ENCODE data around the gene FBXW12.
"Not testable (repeated sequence)": the region's sequence is repeated elsewhere in the genome, so short reads cannot be mapped to it uniquely, and the experiment has no call there.

Gene FBXW12

DNA sequence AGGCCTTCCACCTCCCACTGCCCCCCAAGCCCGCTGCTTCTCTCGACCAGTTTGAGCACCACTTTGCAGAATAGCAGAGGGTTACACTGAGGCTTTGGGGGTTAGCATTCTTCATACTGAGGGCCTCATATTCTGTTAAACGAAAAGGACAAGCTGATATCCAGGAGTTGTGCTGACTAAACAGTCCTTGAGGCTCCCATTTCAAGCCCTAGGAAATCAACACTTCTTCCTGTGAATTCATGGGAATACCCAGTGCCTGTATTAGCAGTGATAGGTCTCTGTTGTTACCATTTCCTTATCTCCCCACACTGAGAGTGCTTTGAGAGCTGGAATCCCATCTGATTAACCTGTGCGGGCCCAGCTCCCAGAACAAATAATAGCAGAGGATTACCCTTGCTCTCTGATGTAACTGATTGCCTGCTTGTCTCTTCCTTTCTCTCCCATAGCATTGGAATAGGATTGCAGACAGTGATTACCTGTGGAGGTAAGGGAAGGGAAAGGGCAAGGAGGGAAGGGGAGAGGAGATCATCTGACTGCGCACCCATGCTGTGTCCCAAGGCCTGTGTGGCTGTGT is 930 bp downstream of the FBXW12 start:
- no peak for DNase-seq (ENCODE audit: low read depth in 2 of 2)

DNA sequence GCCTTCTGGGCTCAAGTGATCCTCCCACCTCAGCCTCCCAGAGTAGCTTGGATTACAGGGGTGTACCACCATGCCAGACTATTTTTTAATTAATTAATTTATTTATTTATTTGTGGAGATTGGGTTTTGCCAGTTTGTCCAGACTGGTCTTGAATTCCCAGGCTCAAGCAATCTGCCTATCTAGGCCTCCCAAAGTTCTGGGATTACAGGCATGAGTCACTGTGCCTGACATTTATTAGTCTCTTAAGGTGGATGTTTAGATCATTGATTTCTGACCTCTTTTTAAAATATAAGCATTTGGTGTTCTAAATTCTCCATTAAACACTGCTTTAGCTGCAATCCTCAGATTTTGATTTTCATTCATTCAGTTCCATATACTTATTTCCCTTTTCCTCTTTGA is 15.6 kb downstream of the FBXW12 start:
- DNase-seq (ENCODE audit: low read depth in 2 of 2), result no peak

DNA sequence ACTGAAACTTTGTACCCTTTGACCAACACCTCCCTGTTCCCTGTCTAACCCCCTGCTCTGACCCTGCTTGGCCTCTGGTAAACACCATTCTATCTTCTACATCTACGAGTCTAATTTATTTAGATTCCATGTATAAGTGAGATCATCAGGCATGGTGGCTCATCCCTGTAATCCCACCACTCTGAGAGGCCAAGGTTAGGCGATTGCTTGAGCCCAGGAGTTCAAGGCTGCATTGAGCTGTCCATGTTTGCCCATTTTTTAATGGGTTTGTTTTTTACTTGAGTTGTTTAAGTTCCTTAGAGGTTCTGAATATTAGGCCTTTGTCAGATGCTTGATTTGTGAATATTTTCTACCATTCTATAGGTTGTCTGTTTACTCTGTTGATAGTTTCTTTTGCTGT is 16.9 kb downstream of the FBXW12 start:
- DNase-seq (ENCODE audit: low read depth in 2 of 2), result no peak

DNA sequence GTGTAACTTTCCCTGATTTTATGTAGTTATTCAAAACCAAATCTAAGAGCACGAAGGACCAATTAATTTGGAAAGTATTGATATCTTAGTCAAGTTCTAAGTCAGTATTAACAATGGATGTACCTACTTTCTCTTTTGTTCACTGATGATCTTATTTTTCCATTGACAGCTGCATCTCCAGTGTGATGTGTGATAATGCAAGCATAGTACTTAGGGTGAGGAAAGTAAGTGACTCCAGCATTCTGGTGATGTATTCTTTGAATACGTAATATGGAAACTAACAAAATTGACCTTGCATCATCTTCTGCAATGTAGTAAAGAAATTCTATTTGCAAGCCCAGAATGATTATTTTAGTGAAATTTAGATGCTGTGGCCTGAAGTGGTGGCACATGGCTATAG is 22.4 kb downstream of the FBXW12 start:
- DNase-seq (ENCODE audit: low read depth in 2 of 2), result no peak

DNA sequence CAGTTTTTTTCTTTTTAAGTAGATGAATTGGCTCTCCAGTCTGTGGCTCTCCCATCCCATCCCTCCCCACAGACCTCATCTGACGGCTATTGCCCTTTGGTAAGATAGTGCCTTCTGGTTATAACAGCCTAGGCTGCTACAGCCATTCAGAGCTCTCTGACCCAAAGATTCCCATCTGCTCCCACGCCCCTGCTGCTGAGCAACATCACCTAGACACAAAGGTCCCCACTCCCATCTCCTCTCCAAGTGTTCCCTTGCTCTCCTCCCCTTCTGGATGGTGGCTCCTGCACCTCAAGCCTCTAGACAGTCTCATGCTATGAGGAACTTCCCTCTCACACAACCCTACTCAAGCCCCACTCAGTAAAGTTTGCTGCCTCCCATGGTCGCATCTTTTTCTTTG is 23.7 kb downstream of the FBXW12 start:
- DNase-seq (ENCODE audit: low read depth in 2 of 2), result no peak

DNA sequence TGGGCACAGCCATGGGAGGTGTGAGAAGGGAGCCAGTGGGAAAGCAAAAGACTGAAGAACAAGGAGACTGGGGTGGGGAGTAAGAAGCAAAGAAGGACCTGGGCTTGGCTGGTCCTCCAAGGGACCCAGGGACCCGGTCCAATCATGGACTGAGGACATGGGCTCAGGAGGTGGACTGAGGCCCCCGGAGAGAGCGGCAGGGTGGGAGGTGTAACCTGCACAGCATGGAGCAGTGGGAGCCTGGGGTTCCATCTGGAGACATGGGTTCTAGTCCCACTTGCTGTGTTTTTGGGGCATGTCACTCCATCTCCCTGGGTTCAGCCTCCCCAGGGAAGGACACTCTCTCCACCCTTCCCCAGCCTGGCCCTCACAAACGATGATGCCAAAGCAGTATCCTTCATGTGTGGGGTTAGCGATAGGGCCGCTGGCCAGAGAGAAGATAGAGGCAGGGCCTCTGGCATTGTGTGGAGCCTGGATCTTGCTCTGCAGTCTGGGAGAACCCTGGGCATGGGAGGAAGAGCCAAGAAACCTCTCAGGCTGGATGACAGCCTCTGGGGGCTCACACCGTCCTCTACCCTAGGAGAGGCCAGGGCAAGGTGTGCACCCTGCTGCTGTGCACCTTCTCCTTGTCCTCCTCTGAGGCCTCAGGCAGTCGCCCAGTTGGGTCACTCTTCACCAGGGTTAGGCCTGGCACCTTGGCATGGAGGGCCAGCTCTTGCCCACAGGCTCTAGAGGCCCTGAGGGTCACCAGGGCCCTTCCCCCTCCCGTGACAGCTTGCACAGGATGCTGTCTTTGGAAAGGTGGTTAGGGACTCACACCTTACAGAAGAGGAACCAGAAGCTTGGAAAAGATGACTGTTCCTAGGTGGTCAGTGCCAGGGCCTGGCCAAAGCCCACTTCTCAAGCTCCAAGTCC is 26.0 kb downstream of the FBXW12 start:
- DNase-seq (ENCODE audit: low read depth in 2 of 2), result no peak

DNA sequence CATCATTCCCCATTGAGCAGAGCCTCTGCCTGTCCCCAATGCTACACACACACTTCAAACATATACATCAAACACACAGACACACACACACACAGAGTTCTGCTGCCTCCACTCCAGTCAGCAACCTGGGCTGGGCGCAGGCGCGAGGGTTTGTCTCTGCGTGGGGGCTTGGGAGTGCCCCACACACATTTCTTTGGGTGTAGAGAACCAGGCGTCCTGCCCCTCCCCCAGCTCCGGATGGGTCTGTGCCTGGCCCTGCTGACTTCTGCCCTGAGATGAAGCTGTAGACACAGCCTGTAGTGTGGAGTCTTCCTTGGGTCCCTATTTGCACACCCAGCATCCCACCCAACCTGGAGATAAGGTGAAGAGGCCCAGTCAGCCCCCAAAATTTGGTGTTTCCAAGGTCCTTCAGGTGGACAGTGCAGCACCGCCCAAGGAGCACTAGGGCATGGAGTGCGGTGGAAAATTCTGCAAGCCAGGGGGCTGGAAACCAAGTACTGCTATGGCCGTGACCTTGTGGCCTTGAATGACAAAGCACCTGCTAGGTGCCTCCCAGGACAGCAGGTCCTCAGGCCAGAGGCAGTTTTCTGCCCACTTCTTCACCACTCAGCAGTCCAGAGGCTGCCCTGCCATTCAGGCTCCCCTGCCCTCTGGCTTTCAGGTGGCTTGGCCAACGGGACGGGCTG is 26.8 kb downstream of the FBXW12 start:
- DNase-seq (ENCODE audit: low read depth in 2 of 2), result no peak

DNA sequence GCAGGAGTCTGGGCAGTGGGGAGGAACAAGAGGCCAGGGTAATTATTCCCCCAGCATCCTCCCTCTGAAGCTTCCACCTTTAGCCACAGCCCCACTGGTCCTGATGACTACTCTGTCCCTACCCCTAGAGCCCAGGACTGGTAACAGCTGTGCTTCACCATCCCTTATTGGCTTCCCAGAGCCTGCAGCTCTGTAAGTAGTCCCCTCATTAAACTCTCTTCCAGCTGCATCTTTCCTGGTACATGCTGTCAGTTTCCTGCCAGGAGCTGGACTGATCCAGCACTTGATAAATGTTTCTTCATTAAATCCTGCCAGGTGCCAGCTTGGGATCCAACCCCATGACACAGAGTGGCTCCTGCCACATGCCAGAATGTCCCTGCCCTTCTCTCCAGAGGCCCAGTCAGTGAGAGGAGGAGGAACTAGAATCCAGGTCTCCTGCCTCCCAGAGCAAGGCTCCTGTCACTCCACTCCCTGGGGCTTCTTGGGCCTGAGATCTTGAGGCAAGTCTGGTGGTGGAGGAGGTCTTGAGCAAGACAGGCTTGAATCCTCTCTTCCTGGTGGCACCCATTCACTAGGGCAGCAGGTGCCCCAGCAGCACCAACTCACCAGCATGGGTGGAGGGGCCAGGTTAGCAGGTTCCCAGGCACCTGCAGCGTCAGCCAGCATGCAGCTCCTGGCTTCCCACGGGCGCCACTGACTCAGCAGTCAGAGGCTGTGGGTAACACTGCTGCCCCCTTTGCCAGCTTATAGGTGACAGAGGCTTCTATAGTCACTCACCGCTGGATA is 27.6 kb downstream of the FBXW12 start:
- no peak for DNase-seq (ENCODE audit: low read depth in 2 of 2)

DNA sequence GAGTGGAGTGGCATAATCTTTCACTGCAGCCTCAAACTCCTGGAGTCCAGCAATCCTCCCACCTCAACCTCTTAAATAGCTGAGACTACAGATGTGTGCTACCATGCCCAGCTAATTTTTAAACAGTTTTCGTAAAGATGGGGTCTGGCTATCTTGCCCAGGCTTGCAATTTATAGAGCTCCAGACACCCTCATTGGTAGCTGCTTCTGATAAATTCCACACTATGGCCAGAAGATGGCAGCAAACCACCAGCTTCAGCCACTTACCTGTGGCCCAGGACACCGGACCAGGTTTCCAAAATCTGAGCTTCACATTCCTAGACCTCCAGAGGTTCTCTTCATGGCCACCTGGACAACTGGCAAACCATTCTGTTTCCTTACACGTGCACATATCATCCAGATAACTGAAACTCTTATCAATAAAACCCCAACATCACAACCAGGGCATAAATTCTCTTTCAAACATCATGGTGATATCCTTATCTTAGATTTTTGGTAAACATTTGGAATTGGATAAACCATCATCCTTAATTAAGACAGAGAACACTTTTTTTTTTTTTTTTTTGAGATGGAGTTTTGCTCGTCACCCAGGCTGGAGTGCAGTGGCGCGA is 28.9 kb downstream of the FBXW12 start:
- DNase-seq (ENCODE audit: low read depth in 2 of 2), result peak; percentile 5

DNA sequence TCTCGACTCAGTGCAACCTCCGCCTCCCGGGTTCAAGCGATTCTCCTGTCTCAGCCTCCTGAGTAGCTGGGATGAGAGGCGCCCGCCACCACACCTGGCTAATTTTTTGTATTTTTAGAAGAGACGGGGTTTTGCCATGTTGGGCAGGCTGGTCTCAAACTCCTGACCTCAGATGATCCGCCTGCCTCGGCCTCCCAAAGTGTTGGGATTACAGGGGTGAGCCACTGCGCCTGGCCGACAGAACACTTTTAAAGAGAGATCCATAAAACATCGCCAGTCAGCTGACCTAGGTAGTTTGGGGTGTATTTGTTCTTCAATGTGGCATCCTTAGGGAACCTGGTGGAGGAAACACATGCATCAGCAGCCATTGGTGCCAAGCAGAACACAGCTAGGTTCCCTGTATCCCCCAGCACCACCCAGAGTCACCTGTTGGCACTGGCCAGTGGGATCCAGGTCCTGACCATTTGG is 29.4 kb downstream of the FBXW12 start:
- not testable (repeated sequence) for DNase-seq (ENCODE audit: low read depth in 2 of 2)

DNA sequence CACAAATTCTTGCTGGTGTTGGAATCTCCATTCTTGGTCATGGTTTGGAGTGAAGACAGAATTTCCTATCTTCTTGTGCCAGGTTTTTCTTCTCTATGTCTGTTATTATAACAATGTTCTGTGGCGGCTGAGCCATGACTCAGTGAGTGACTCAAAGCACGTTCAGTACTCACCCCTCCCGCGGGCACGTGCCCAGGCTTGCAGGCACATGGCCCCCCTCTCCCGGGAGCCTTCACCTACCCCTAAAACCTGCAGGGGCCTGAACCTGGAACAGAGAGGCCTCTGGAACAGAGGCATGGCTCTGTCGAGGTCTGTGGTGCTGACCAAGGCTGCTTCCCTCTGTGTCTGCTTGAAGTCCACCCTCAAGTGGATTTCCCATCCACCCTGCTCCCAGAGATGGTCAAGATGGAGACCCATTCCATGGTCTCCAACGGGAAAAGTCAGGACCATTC is 30.3 kb downstream of the FBXW12 start:
- peak; percentile 69 to 73 for DNase-seq (ENCODE audit: low read depth in 2 of 2)

DNA sequence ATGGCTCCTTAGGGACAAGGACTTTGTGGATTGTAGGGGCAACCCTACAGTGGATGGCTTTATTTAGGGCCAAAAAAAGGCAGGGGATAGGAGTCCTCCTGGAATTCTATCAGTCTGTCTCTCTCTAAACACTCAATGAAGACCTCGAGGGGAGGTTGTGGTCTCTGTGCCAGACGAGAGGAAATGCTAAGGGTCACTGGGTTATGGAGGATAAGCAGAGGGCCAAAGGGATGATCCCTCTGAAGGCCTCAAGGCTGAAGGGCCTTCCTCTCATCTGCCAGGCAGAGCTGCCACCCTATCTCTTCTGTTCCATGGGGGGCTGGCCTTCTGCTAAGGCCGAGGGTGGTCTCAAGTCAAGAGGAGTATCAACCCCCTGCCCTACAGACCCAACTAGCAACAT is 30.9 kb downstream of the FBXW12 start:
- DNase-seq (ENCODE audit: low read depth in 2 of 2), result no peak

DNA sequence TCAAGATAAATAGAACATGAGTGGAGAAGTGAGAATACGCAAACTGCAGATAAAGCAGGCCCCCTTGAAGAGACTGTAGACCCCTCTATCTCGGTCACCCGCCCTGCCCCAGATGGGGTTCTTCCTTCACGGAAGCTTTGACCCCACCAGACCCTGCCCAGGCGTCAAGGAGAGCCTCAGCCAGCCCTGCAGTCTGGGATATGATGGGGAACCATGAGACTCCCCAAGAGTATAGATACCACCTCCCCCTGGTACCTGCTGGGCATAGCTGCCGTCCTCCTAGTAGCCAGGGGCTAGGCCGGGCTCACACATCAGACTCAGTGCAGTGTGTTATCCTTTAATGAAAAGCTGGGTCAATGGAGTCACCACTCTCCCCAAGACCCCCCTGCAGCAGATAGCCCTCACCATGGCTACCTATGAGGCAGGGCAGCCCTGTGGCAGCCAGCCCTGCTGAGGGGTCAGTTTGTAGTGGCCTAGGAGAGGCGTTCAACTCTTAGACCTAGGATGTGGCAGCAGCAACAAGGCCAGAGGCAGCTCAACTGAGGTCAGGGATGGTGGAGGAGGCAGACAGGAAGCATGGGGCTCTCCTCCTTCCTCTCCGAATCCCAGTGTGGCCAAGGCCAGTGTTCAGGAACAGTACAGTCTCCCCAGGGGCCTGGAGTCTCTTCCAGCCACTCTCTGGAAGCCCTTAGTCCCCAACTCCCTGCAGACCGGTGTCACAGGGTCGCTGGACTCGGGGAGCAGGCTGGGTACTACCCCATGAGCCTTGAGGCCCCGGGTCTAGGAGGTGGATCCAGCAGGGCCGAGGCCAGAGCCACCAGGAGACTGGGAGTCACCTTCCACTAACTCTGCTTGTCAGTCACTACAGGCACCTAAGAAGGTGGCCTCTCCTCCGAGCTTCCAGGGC is 31.8 kb downstream of the FBXW12 start:
- no peak for DNase-seq (ENCODE audit: low read depth in 2 of 2)

DNA sequence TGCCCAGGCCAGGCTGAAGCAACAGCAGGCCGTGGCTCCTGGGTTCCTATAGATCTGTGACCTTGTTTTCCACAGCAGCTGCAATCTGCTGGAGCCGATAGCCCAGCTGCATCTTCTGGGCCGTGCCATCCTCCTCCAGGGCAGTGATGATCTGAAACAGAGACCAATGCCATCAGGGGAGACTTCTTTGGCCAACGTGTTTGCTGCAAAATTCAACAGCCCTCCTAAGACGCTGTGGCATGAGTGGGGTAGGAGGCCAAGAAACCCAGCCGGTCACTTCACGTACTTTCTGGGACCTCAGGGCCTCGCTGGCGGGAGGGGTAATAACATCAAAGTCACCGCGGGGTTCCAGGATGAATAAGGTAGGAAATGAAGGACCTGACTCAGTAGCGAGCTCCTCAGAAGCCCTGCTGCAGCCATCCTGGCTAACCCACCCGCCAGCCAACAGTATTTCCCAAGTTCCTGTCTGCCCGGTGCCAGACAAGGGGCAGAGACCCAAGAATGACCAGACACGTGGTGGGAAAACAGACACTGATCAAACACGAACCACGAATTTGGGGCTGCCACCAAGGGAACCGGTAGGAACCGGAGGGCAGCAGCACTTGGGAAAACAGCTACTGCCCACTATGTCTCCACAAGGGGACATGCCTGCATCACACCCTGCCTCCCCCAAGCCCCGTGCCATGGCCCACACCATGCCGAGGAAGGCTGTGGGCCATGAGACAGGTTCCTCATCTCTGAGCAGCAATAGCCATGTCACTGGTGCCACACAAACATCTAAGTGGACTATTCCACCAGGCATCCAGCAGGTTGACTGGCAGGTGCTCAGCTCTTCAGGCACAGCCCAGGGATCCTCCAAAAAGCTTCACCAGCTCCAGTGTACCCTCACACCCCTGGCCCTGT is 32.7 kb downstream of the FBXW12 start:
- DNase-seq (ENCODE audit: low read depth in 2 of 2), result no peak

DNA sequence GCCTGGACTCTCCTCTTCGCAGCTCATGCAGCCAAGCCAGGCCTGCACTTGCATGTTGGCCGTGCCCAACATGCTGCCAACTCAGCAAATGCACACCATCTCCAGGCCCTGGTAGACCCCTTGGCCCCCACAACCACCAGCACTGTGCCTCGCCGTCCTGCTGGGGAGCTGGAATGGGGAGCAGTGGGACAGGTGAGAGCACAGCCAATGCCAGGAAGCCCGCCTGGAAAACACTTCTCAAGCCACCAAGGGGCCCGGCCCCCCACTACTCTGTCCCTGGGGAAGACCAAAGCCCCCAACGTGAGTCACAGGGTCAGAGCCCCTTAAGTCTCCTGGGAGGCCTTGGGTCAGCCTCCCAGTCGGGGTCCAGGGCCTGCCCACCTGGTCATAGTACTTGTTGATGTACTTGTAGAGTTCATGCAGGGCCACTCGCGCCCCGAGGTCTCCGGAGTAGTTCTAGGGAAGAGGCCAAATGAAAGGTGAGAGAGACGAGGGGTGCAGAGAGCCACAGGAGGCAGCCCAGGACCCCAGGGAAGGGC is 33.4 kb downstream of the FBXW12 start:
- DNase-seq (ENCODE audit: low read depth in 2 of 2), result no peak

DNA sequence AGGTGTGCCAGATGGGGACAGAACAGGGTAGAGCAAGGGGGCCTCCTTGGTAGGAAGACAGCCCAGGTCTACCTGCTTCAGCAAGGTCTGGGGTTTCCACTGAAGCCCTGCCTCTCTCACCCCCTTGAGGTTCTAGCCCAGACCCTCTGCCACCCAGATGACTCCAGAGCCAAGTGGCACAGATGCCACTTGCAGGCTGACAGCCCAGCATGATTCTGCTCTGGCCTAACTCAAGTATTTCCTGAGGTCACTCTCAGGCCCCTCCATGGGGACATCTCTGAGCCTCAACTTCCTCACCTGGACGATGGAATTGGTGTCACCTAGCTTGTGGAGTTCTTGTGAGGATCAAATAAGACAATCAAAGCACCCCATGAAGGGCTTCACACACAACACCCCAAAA is 34.0 kb downstream of the FBXW12 start:
- DNase-seq (ENCODE audit: low read depth in 2 of 2), result no peak

DNA sequence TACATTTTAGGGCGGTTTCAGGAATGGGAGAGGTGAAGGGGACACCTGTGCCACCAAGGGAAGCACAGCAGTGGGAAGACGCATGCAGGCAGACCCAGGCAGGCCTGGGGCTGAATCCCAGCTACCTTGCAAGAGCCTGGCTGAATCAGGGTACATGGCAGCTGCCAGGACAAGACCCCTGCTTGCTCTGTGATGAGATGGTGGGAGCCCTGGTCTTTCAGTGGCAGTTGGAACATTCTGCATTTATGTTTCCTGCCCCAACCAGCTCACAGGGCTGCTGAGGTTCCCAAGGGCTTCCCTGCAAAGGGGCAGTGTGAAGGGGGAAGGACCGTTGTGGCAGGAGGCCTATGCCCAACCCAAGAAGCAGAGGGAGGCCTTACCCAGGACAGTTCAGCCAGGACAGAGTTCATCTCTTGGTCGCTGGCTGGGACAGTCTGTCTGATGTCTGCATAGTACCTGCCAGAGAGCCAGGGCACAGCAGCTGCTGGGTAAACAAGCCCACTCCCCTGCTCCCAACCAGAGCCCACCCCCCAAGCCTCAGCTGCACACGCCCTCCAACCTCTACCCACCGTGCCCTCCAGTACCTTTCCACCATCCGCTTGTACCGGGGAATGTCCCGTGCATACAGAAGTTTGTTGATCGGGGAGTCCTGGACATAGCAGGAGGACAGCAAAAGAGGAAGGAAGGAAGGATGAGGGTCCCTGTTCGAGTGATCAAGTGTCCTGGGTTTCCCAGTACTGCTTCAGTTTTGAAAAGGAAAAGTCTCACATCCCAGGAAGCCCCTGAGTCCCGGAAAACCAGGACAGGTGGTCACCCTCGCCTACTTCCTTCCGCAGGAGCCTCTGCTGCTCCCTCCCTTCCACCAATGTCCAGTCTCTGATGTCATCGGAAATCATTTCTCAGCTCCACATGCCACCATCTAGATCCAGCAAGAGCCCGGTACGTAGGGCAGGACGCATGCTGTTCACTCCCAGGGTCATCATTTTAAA is 34.7 kb downstream of the FBXW12 start:
- DNase-seq (ENCODE audit: low read depth in 2 of 2), result no peak
